HG03159 (cell line): Measurements from ENCODE around the gene CES4A.

Experiments
- ATAC-seq: cut with Tn5 transposase; IDR thresholded peaks from one replicate; pipeline ENCODE4 v1.9.1; 2021; ENCODE audit warnings: mild to moderate bottlenecking, moderate library complexity; ENCODE audit not compliant: unreplicated experiment

The CES4A gene

DNA sequence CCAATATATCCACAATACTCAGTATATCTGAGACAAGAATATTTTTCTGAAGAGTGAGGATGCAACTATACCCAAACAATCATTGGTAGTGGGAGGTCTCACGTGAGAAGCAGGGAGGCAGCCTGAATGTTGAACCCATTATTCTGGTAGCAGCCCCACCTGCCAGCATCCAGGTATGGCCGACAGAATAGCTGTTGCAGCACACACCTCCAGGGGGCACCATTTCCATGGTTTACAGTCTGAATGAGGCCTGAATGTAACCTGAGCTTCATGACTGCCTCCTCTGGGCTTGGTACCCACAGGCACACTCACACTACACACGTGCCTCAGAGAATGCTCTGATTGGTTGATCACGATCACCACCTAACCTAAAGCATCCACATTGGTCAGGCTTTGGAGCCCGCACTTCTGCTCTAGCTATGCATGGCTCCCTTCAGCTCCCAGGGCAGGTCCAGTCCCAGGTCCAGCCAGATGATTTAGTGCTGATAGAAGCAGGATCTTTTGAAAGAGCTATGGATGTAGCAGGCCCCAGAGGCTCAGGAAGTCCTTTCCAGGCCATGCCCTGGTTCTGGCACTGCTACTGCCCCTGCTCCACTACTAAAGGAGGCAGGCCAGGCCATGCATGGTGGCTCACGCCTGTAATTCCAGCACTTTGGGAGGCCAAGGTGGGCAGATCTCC, 29.6 kb downstream of the CES4A start:
- ATAC-seq = peak; percentile 83

GRCh38 chr16:67019171-67019570, 30.8 kb downstream of the CES4A start:
- no peak for ATAC-seq

DNA sequence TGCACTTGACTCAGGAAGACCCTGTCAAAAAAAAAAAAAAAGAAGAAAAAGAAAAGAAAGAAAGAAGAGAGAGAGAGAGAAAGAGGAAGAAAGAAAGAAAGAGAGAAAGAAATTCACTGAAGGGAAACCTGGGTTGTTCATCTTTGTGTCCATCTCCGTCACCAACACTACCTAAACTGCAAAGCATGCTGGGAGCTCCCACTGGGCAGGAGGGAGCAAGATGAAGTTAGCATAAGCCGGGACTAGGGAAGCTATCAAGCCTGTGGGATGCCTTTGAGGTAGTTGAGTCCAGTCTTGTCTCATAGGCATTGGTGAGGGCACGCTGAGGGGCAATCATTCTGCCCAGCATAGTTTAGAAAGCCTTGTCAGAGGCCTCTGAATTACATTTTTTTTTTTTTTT, 32.9 kb downstream of the CES4A start:
- ATAC-seq = no peak

GRCh38 chr16:67022531-67023214, 34.3 kb downstream of the CES4A start:
- no peak for ATAC-seq

DNA sequence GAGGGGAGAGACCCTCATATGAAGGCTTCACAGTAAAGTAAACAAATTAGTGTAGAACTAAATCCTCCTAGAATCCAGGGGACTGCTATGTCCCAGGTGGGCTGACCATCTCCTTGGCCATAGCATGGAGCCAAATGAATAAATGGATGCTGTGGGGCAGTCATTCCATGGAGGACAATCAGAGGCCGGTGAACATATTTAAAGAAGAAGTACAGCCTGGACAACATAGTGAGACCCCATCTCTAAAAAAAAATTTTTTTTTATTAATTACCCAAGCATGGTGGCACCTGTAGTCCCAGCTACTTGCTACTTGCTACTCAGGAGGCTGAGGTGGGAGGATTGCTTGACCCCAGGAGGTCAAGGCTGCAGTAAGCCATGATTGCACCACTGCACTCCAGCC, 35.3 kb downstream of the CES4A start:
- no peak for ATAC-seq

GRCh38 chr16:67024384-67025209, 36.2 kb downstream of the CES4A start:
- ATAC-seq = no peak

GRCh38 chr16:67025210-67025550, 36.8 kb downstream of the CES4A start:
- ATAC-seq = no peak

GRCh38 chr16:67026570-67026969, 38.2 kb downstream of the CES4A start:
- no peak for ATAC-seq

- no peak for ATAC-seq
These were observed 38.7 kb downstream of the CES4A start for GRCh38 chr16:67027046-67027445.

- ATAC-seq = no peak
These were observed 39.8 kb downstream of the CES4A start for GRCh38 chr16:67028167-67028695.

DNA sequence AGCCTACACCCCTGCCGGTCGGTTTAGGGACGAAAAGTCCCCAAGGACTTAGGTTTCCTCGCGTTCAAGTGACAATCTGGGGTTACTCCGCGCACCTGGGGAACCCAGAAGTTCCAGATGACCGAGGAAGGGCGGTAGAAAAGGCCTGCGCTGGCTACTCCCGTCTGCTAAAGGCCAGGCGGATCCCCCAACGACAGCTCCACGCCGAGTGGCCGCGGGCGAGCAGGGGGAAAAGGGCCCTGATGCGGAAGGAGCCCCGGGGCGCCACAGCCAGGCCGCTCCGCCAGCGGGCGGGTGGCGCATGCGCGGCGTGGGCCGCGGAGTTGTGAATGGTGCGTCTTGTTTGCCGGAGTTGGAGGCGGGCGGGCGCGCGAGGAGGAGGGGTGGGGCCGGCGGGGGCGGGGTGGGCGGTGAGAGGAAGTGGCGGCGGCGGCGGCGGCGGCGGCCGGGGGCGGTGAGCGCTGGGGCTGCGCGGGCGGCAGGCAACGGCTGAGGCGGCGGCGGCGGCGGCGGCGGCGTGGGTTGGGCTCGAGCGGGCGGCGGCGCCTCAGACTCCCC, 40.4 kb downstream of the CES4A start, which contains the start of gene CBFB:
Gene CBFB, plus strand, starts transcription at position 454 of the 558 bp plus-strand sequence. CDS start 259 bp downstream, outside the sequence.
- ATAC-seq = peak; percentile 85

GRCh38 chr16:67029254-67030096, 41.1 kb downstream of the CES4A start:
- ATAC-seq = peak; percentile 24

DNA sequence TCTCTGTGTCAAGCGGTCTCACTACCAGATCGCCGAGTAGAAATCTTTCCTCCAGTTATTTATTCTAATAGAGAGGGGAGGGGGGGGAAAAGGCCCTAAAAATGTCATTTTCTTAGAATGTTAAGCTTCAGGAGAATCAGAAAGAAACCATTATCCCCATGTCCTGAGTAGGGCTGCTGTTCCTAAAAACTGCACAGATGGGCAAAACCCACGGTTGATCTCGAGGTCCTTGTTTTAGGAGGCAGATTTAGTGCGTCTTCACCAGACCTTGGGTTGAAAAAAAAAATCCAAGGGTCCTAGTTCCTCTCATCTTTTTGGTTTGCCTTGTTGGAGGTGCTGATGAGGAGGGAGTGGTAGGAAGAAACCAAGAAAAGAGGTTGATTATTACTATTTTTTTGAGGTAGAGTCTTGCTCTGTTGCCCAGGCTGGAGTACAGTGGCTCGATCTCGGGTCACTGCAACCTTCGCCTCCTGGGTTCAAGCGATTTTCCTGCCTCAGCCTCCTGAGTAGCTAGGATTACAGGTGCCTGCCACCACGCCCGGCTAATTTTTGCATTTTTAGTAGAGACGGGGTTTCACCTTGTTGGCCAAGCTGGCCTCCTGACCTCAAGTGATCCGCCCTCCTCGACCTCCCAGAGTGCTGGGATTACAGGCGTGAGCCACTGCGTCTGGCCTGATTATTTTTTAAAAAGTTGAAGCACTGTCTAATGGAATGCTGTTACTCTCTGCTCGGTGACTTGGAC, 42.0 kb downstream of the CES4A start:
- ATAC-seq = no peak

DNA sequence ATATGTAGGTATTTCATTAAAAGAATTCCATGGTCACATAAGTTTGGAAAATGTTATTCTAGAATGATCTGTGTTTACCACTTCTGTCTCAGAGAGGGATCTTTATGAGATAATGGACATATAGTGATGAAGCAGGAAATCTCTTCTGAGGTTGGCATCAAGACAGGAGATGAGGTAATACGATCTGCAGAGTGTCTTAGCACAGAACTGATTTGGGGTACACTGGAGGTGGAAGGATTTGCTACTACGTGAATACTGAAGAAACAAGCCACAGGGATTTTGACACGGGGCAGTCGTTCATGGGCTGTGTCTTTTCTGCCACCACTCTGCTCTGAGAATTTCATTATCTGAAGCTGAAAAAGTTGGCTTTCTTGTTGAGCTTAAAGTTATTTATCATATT, 46.1 kb downstream of the CES4A start:
- no peak for ATAC-seq

- ATAC-seq = no peak
These were observed 47.0 kb downstream of the CES4A start for GRCh38 chr16:67035364-67035763.

DNA sequence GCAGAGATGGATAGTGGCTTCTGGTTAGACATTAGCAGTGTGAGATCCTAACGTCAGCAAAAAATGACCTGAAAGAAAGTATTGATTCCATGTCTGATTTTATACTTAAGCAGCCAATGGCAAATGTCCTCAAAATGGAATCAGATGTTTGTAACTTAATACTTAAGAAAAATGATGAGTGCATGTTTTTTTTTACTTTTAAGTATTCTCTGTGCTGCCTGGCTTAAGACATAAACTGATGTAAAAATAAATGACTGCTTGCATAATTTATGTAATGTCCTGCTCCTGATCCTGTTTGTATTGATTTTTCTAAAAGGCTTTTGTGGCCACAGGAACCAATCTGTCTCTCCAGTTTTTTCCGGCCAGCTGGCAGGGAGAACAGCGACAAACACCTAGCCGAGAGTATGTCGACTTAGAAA, 47.9 kb downstream of the CES4A start:
- ATAC-seq = no peak

GRCh38 chr16:67039260-67040020, 51.1 kb downstream of the CES4A start:
- ATAC-seq = no peak

DNA sequence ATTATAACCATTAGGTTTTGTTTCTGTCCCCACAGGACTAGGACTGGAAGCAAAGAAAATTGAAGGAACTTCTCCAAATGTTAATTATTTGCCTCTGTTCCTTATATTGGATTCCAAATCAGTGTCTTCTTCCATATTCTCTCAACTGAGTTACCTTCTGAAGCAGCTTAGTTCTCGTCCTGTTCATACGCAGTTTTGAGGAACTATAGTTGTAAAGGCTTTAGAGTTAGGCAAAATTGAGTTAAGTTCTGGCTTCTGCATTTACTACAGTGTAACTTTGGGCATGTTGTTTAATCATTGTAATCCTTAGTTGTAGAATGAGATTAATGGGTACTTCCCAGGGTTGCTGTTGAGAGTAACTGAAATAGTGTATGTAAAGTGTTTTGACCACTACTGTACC, 51.8 kb downstream of the CES4A start:
- ATAC-seq = no peak

- ATAC-seq = no peak
These were observed 52.5 kb downstream of the CES4A start for GRCh38 chr16:67040906-67041305.
